SK-N-SH (cell line): ENCODE data around the gene ZNF143. TPM values are rescaled to one million over a fixed set of nuclear protein-coding genes. Genes with fewer than 3 reads are reported as not detected.
A peak's percentile ranks its signal among the peaks of the same experiment; 100 is the strongest.

Experiments
- CTCF ChIA-PET: fragments of 300-600, 350-600 bp; formaldehyde crosslinking; extraction: SDS; loops from one replicate; lab custom pipeline; 2021; lab: Yijun Ruan, JAX
- POLR2A ChIA-PET: fragments of 350-600 bp; sonication (Branson Sonifier 250); formaldehyde crosslinking; extraction: SDS; loops from one replicate; lab custom pipeline; 2020; ENCODE audit warnings: antibody characterized with exemption, inconsistent platforms; lab: Yijun Ruan, JAX
- DNase-seq: peaks from one replicate; pipeline ENCODE4 v3.0.0; 2012
- H2AFZ ChIP-seq: fragments of 200-600 bp; sonication (generic); 2 replicates; pipeline ENCODE4 v1.8.1; 2016; ENCODE audit warnings: antibody characterized with exemption, mild to moderate bottlenecking, low read depth
- H3F3A ChIP-seq: fragments of 200-600 bp; sonication (generic); replicated peaks from 2 replicates; pipeline ENCODE3; 2016; ENCODE audit warnings: antibody characterized with exemption, mild to moderate bottlenecking; ENCODE audit not compliant: insufficient read depth
- H3K27ac ChIP-seq, 2 experiments: fragments of 200-500 bp in 1 of 2; fragments of 200-600 bp in 1 of 2; sonication (Bioruptor generic) in 1 of 2; sonication (generic), shearing (Covaris generic) in 1 of 2; 2 replicates each; pipeline versions ENCODE4 v1.5.1 to v1.6.1; 2014 to 2016; ENCODE audit warnings: low read depth in 2 of 2, inconsistent platforms in 1 of 2, low read length in 1 of 2, mild to moderate bottlenecking in 1 of 2, mixed read lengths in 1 of 2
- H3K27me3 ChIP-seq: fragments of 200-600 bp; sonication (generic), shearing (Covaris generic); 2 replicates; pipeline ENCODE4 v1.6.1; 2016; ENCODE audit warnings: mixed run types; ENCODE audit not compliant: insufficient read depth
- H3K36me3 ChIP-seq, 2 experiments: fragments of 200-500 bp in 1 of 2; fragments of 200-600 bp in 1 of 2; sonication (Bioruptor generic) in 1 of 2; sonication (generic) in 1 of 2; replicated peaks in 1 of 2; 2 replicates each; pipeline versions ENCODE3 to v1.5.1; 2014 to 2016; ENCODE audit warnings: low read length in 1 of 2, mild to moderate bottlenecking in 1 of 2; ENCODE audit not compliant: insufficient read depth in 2 of 2, control insufficient read depth in 1 of 2
- H3K4me1 ChIP-seq, 2 experiments: fragments of 200-500 bp in 1 of 2; fragments of 200-600 bp in 1 of 2; sonication (Bioruptor generic) in 1 of 2; sonication (generic), shearing (Covaris generic) in 1 of 2; 2 replicates each; pipeline versions ENCODE4 v1.5.1 to v1.6.1; 2014 to 2016; ENCODE audit warnings: low read depth in 1 of 2, low read length in 1 of 2, mixed run types in 1 of 2; ENCODE audit not compliant: insufficient read depth in 2 of 2, control insufficient read depth in 1 of 2
- H3K4me2 ChIP-seq: fragments of 200-600 bp; sonication (generic), shearing (Covaris generic); 2 replicates; pipeline ENCODE4 v1.6.1; 2017; ENCODE audit warnings: mixed run types
- H3K4me3 ChIP-seq, 2 experiments: fragments of 200-500 bp in 1 of 2; fragments of 200-600 bp in 1 of 2; sonication (Bioruptor generic) in 1 of 2; sonication (generic), shearing (Covaris generic) in 1 of 2; 2 replicates each; pipeline versions ENCODE4 v1.5.1 to v1.8.1; 2014 to 2016; ENCODE audit warnings: low read depth in 2 of 2, inconsistent platforms in 1 of 2, low read length in 1 of 2, mild to moderate bottlenecking in 1 of 2, mixed read lengths in 1 of 2, moderate library complexity in 1 of 2
- H3K79me2 ChIP-seq: fragments of 200-600 bp; sonication (generic); 2 replicates; pipeline ENCODE4 v1.8.1; 2017; ENCODE audit warnings: mild to moderate bottlenecking; ENCODE audit not compliant: insufficient read depth
- H3K9ac ChIP-seq: fragments of 200-600 bp; sonication (generic); 2 replicates; pipeline ENCODE4 v1.6.1; 2017; ENCODE audit warnings: mixed run types
- H3K9me2 ChIP-seq: fragments of 200-600 bp; sonication (generic); 2 replicates; pipeline ENCODE4 v1.6.1; 2017; ENCODE audit warnings: mixed run types
- H3K9me3 ChIP-seq: fragments of 200-600 bp; sonication (generic); 2 replicates; pipeline ENCODE4 v1.6.1; 2017; ENCODE audit warnings: mixed run types, mild to moderate bottlenecking, moderate library complexity
- H4K20me1 ChIP-seq: fragments of 200-600 bp; sonication (generic); 2 replicates; pipeline ENCODE4 v1.6.1; 2017; ENCODE audit warnings: mild to moderate bottlenecking, mixed run types; ENCODE audit not compliant: insufficient read depth
- CHD2 ChIP-seq: fragments of 150-350 bp; IDR thresholded peaks from 2 replicates; pipeline ENCODE4 v1.6.1; 2018; ENCODE audit warnings: low read length; ENCODE audit not compliant: partially characterized antibody
- ELF1 ChIP-seq: IDR thresholded peaks from 2 replicates; pipeline ENCODE4 v1.4.0; 2012
- EP300 ChIP-seq, 2 experiments: IDR thresholded peaks; 2 replicates each; pipeline versions ENCODE4 v1.4.0 to v1.6.1; 2012; ENCODE audit warnings: borderline replicate concordance in 1 of 2, low read depth in 1 of 2, low read length in 1 of 2
- EZH2phosphoT487 ChIP-seq: fragments of 200-600 bp; sonication (generic); IDR thresholded peaks from 2 replicates; pipeline ENCODE4 v1.6.1; 2017; ENCODE audit warnings: low read depth, mixed run types, mild to moderate bottlenecking, antibody characterized with exemption, moderate library complexity, borderline replicate concordance
- FOSL2 ChIP-seq: IDR thresholded peaks from 2 replicates; pipeline ENCODE4 v1.4.0; 2012; ENCODE audit warnings: low read depth, mild to moderate bottlenecking, moderate library complexity, borderline replicate concordance
- FOXJ3 ChIP-seq: sonication (generic); formaldehyde crosslinking; IDR thresholded peaks from 2 replicates; pipeline ENCODE4 v1.5.1; 2020; ENCODE audit warnings: mild to moderate bottlenecking, missing genetic modification reagents
- FOXM1 ChIP-seq: IDR thresholded peaks from 2 replicates; pipeline ENCODE4 v1.4.0; 2012; ENCODE audit warnings: low read depth, mild to moderate bottlenecking
- GABPA ChIP-seq: IDR thresholded peaks from 2 replicates; pipeline ENCODE4 v1.4.0; 2012; ENCODE audit warnings: low read depth, mild to moderate bottlenecking
- GATA2 ChIP-seq: sonication (generic); formaldehyde crosslinking; IDR thresholded peaks from 2 replicates; pipeline ENCODE4 v1.5.0; 2020; ENCODE audit warnings: mild to moderate bottlenecking, missing genetic modification reagents
- JUND ChIP-seq: IDR thresholded peaks from 2 replicates; pipeline ENCODE4 v1.4.0; 2012
- MEF2A ChIP-seq: IDR thresholded peaks from 2 replicates; pipeline ENCODE4 v1.4.0; 2012; ENCODE audit warnings: low read depth, borderline replicate concordance
- MXI1 ChIP-seq: IDR thresholded peaks from 2 replicates; pipeline ENCODE4 v1.6.1; 2012; ENCODE audit warnings: mild to moderate bottlenecking, low read depth, low read length, improper control_type of control experiment
- NFIC ChIP-seq: IDR thresholded peaks from 2 replicates; pipeline ENCODE4 v1.4.0; 2012; ENCODE audit warnings: borderline replicate concordance
- POLR2AphosphoS5 ChIP-seq: IDR thresholded peaks from 2 replicates; pipeline ENCODE4 v1.6.1; 2012; ENCODE audit warnings: low read depth, low read length
- RAD21 ChIP-seq: IDR thresholded peaks from 2 replicates; pipeline ENCODE4 v1.6.1; 2012; ENCODE audit warnings: mild to moderate bottlenecking, low read length
- RFX5 ChIP-seq: IDR thresholded peaks from 2 replicates; pipeline ENCODE4 v1.6.1; 2012; ENCODE audit warnings: mild to moderate bottlenecking, improper control_type of control experiment, low read length
- TCF12 ChIP-seq: IDR thresholded peaks from 2 replicates; pipeline ENCODE4 v1.4.0; 2012
- YY1 ChIP-seq: IDR thresholded peaks from 2 replicates; pipeline ENCODE4 v1.4.0; 2012; ENCODE audit warnings: low read depth, mild to moderate bottlenecking
- WGBS: methylation state at CpG from one replicate; pipeline ENCODE4 v1.1.6; 2017; ENCODE audit warnings: low lambda C conversion rate; 5-methylcytosine and 5-hydroxymethylcytosine counted together
- polyA plus RNA-seq, 3 experiments: library from polyadenylated mRNA; depleted of rRNA; stranded (reverse); fragments of >200 nt; gene quantifications; 2 replicates each; pipeline ENCODE4 v1.2.3, GENCODE V29; 2012
- TF ChIP-seq, protein P1 (sequence below): IDR thresholded peaks from 2 replicates; pipeline ENCODE4; 2012
- TF ChIP-seq, protein P2 (sequence below): IDR thresholded peaks from 2 replicates; pipeline ENCODE4 v1.4.0; 2012; ENCODE audit warnings: low read depth
- TF ChIP-seq, protein P3 (sequence below): IDR thresholded peaks from 2 replicates; pipeline ENCODE4 v1.6.1; 2012; ENCODE audit warnings: mild to moderate bottlenecking, low read depth, low read length, moderate library complexity
- TF ChIP-seq, protein P4 (sequence below): fragments of 150-350 bp; IDR thresholded peaks from 2 replicates; pipeline ENCODE4 v1.6.1; 2017; ENCODE audit warnings: antibody characterized with exemption, low read length, low read depth, borderline replicate concordance
- TF ChIP-seq, protein P5 (sequence below): IDR thresholded peaks from 2 replicates; pipeline ENCODE4 v1.4.0; 2012; ENCODE audit warnings: low read depth, borderline replicate concordance
- TF ChIP-seq, protein P6 (sequence below): IDR thresholded peaks from 2 replicates; pipeline ENCODE4 v1.4.0; 2012; ENCODE audit warnings: low read depth, borderline replicate concordance

Gene ZNF143
- 11.3 and 17.0 TPM in 2 replicates for polyA plus RNA-seq (2012; rRNA removed)
- polyA plus RNA-seq (2012; cell fraction: cytosol; rRNA removed), result 10.5 and 11.7 TPM in 2 replicates
- 11.2 and 21.0 TPM in 2 replicates for polyA plus RNA-seq (2012; cell fraction: nucleus; rRNA removed)

DNA sequence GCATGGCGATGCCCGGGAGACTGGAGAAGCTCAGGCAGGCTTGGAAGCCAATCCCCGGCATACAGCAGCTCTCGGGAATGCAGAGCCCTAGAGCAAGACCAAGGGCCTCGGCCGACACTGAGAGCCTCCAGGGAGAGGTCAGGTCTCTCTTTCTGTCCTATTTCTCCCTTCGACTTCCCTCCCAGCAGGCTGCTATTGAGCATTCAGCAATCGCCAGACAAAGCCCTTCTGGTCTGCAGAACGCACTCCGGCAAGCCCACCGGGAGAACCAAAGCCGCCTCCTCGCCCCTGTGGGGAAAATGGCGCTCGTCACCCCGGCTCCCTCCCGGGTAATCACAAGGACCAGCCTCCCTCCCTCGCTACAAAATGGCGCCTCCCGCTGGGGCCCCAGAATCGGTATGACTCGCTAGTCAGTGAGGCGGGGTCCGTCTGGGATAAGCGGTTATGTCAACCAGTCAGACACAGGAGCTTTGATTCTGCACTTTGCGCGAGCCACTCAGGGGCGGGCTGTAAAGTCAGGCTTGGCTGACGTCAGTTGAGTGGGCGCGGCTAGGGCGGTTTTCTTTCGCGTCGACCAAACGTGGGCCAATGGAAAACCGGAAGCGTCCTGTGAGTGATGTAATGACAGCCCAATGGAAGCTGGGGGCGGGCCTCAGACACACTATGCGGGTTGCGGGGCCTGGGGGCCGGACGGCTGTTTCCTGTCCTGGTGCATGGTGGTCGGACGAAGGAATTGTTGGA is at the start of gene ZNF143:
TSS of gene ZNF143 (plus strand) at position 691 of the 741 bp plus-strand sequence. CDS start 10,297 bp downstream, outside the sequence.
- peak within 1 kb of the TSS; percentile 100 for H3K9ac ChIP-seq
- CTCF ChIA-PET, result interaction anchor here (0.8 kb wide), 1 partner anchor 12 kb away, joined by 3 read pairs; no protein-coding TSS in a partner anchor
- WGBS, result under 1% methylated on average over 22 of the region's 45 CpGs
- peaks cover 65% of the 10 kb centered on the region for H3K79me2 ChIP-seq
- H4K20me1 ChIP-seq, result no peaks in the 10 kb centered on the region
- H3K27ac ChIP-seq, result peak within 1 kb of the TSS; percentile 98 to 99
- peaks cover 42% of the 10 kb centered on the region for H3F3A ChIP-seq
- H3K27me3 ChIP-seq, result no peaks in the 10 kb centered on the region
- H3K4me2 ChIP-seq, result peak within 1 kb of the TSS; percentile 91
- H2AFZ ChIP-seq, result peak within 1 kb of the TSS; percentile 57
- POLR2A ChIA-PET, result interaction anchor here (0.5 to 4.2 kb wide), 36 partner anchors 10 to 1218 kb away, joined by 3 to 27 read pairs (median 4); partner anchors contain the start of genes ADM, DENND5A, IPO7 and TMEM41B
- DNase-seq, result peak; percentile 93
- no peaks in the 10 kb centered on the region for H3K36me3 ChIP-seq
- H3K9me3 ChIP-seq, result no peaks in the 10 kb centered on the region
- H3K9me2 ChIP-seq, result no peaks in the 10 kb centered on the region
- peaks cover 0 to 2% of the 10 kb centered on the region in 2 experiments; a peak in 1 of 4 replicates for H3K4me1 ChIP-seq
- H3K4me3 ChIP-seq, result peak within 1 kb of the TSS; percentile 84 to 95
- peak; percentile 3; the same call in 1 of the 2 replicates for TF ChIP-seq TCF12
- no peak for TF ChIP-seq MEF2A
- no peak for TF ChIP-seq FOXJ3 (CRISPR knock-in tag)
- TF ChIP-seq, protein P1, sequence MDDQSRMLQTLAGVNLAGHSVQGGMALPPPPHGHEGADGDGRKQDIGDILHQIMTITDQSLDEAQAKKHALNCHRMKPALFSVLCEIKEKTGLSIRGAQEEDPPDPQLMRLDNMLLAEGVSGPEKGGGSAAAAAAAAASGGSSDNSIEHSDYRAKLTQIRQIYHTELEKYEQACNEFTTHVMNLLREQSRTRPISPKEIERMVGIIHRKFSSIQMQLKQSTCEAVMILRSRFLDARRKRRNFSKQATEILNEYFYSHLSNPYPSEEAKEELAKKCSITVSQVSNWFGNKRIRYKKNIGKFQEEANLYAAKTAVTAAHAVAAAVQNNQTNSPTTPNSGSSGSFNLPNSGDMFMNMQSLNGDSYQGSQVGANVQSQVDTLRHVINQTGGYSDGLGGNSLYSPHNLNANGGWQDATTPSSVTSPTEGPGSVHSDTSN, result peak; percentile 98
- peak; percentile 50 for TF ChIP-seq CHD2
- TF ChIP-seq POLR2AphosphoS5, result peak; percentile 92
- no peak for TF ChIP-seq RAD21
- TF ChIP-seq GABPA, result peak; percentile 86
- TF ChIP-seq, protein P2, sequence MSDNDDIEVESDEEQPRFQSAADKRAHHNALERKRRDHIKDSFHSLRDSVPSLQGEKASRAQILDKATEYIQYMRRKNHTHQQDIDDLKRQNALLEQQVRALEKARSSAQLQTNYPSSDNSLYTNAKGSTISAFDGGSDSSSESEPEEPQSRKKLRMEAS, result peak; percentile 77
- TF ChIP-seq YY1, result peak; percentile 99
- TF ChIP-seq, protein P3, sequence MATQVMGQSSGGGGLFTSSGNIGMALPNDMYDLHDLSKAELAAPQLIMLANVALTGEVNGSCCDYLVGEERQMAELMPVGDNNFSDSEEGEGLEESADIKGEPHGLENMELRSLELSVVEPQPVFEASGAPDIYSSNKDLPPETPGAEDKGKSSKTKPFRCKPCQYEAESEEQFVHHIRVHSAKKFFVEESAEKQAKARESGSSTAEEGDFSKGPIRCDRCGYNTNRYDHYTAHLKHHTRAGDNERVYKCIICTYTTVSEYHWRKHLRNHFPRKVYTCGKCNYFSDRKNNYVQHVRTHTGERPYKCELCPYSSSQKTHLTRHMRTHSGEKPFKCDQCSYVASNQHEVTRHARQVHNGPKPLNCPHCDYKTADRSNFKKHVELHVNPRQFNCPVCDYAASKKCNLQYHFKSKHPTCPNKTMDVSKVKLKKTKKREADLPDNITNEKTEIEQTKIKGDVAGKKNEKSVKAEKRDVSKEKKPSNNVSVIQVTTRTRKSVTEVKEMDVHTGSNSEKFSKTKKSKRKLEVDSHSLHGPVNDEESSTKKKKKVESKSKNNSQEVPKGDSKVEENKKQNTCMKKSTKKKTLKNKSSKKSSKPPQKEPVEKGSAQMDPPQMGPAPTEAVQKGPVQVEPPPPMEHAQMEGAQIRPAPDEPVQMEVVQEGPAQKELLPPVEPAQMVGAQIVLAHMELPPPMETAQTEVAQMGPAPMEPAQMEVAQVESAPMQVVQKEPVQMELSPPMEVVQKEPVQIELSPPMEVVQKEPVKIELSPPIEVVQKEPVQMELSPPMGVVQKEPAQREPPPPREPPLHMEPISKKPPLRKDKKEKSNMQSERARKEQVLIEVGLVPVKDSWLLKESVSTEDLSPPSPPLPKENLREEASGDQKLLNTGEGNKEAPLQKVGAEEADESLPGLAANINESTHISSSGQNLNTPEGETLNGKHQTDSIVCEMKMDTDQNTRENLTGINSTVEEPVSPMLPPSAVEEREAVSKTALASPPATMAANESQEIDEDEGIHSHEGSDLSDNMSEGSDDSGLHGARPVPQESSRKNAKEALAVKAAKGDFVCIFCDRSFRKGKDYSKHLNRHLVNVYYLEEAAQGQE, result 0 out of 2 replicates have a peak, but pooled peaks have one; percentile 22
- TF ChIP-seq, protein P4, sequence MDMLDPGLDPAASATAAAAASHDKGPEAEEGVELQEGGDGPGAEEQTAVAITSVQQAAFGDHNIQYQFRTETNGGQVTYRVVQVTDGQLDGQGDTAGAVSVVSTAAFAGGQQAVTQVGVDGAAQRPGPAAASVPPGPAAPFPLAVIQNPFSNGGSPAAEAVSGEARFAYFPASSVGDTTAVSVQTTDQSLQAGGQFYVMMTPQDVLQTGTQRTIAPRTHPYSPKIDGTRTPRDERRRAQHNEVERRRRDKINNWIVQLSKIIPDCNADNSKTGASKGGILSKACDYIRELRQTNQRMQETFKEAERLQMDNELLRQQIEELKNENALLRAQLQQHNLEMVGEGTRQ, result no peak
- TF ChIP-seq EZH2phosphoT487, result no peak
- TF ChIP-seq, protein P5, sequence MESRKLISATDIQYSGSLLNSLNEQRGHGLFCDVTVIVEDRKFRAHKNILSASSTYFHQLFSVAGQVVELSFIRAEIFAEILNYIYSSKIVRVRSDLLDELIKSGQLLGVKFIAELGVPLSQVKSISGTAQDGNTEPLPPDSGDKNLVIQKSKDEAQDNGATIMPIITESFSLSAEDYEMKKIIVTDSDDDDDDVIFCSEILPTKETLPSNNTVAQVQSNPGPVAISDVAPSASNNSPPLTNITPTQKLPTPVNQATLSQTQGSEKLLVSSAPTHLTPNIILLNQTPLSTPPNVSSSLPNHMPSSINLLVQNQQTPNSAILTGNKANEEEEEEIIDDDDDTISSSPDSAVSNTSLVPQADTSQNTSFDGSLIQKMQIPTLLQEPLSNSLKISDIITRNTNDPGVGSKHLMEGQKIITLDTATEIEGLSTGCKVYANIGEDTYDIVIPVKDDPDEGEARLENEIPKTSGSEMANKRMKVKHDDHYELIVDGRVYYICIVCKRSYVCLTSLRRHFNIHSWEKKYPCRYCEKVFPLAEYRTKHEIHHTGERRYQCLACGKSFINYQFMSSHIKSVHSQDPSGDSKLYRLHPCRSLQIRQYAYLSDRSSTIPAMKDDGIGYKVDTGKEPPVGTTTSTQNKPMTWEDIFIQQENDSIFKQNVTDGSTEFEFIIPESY, result peak; percentile 59; the same call in 1 of the 2 replicates
- peak; percentile 7; the same call in 1 of the 2 replicates for TF ChIP-seq NFIC
- peak; percentile 56; the same call in 1 of the 2 replicates for TF ChIP-seq FOXM1
- TF ChIP-seq ELF1, result peak; percentile 82
- TF ChIP-seq GATA2 (CRISPR knock-in tag), result no peak
- no peak; the same call in 1 of the 2 replicates for TF ChIP-seq JUND
- TF ChIP-seq RFX5, result peak; percentile 76; the same call in 1 of the 2 replicates
- no peak for TF ChIP-seq FOSL2
- no peak for TF ChIP-seq MXI1
- TF ChIP-seq EP300 (IDR thresholded peaks at IDR 0.05; ENCODE audit: borderline replicate concordance in 1 of 2, low read depth in 1 of 2, low read length in 1 of 2), result peak in 1 of 2 experiments; percentile 4; a peak in 2 of 4 replicates
- TF ChIP-seq, protein P6, sequence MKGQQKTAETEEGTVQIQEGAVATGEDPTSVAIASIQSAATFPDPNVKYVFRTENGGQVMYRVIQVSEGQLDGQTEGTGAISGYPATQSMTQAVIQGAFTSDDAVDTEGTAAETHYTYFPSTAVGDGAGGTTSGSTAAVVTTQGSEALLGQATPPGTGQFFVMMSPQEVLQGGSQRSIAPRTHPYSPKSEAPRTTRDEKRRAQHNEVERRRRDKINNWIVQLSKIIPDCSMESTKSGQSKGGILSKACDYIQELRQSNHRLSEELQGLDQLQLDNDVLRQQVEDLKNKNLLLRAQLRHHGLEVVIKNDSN, result no peak
